Measurements from ENCODE around the gene WRAP73. TPM values are rescaled to one million over a fixed set of nuclear protein-coding genes. Genes with fewer than 3 reads are reported as not detected.

Gene WRAP73
- total RNA-seq, 1 experiment from 2014 or later: 41.2 TPM

- H3K4me3 ChIP-seq (ENCODE audit: low read depth, low read length, poor library complexity, severe bottlenecking): no peak overlapping the region
- intact Hi-C loops (cut with micrococcal nuclease; ENCODE audit: unreplicated experiment): no loop called here
- no peaks in the 10 kb centered on the region for H3K27me3 ChIP-seq (replicated peaks; ENCODE audit: insufficient read depth, low read depth, low read length, poor library complexity)
- peaks cover 9% of the 10 kb centered on the region for H3K4me1 ChIP-seq (ENCODE audit: insufficient read depth, low read length, poor library complexity, severe bottlenecking)
- DNase-seq (ENCODE audit: low spot score): no peak
- ChIA-PET CTCF (interaction anchor here (0.6 kb wide), 1 partner anchor 485 kb away, joined by 3 read pairs; no protein-coding TSS in a partner anchor), POLR2A (ENCODE audit: low non-redundant PET) (no interaction called here)
- H3K9me3 ChIP-seq (ENCODE audit: low read depth, low read length, poor library complexity, severe bottlenecking): no peaks in the 10 kb centered on the region
- no TSS peak for BruUV-seq (replicated peaks)
- TF ChIP-seq EZH2 (IDR thresholded peaks at IDR 0.05; ENCODE audit: borderline replicate concordance, low read depth, low read length, poor library complexity, severe bottlenecking) (no peak), CTCF (conservative IDR thresholded peaks at IDR 0.05; ENCODE audit: low read depth, low read length) (no peak)
- no peak overlapping the region for H3K27ac ChIP-seq (ENCODE audit: low read depth, low read length, poor library complexity, severe bottlenecking)
- H3K36me3 ChIP-seq (ENCODE audit: insufficient read depth, low read length, poor library complexity, severe bottlenecking): no peaks in the 10 kb centered on the region
These were observed 32.2 kb upstream of the WRAP73 start for GRCh38 chr1:3681898-3682806.

- no TSS peak for BruUV-seq (replicated peaks)
- TF ChIP-seq CTCF (conservative IDR thresholded peaks at IDR 0.05; ENCODE audit: low read depth, low read length): no peak
- TF ChIP-seq EZH2 (IDR thresholded peaks at IDR 0.05; ENCODE audit: borderline replicate concordance, low read depth, low read length, poor library complexity, severe bottlenecking): no peak
- intact Hi-C loops (cut with micrococcal nuclease; ENCODE audit: unreplicated experiment): no loop called here
These were observed 31.5 kb upstream of the WRAP73 start for GRCh38 chr1:3681231-3681897.

GRCh38 chr1:3680488-3681230 lies 30.8 kb upstream of the WRAP73 start:
- Histone ChIP-seq H3K27ac (ENCODE audit: low read depth, low read length, poor library complexity, severe bottlenecking) (no peak overlapping the region), H3K4me3 (ENCODE audit: low read depth, low read length, poor library complexity, severe bottlenecking) (no peak overlapping the region), H3K9me3 (ENCODE audit: low read depth, low read length, poor library complexity, severe bottlenecking) (no peaks in the 10 kb centered on the region), H3K27me3 (replicated peaks; ENCODE audit: insufficient read depth, low read depth, low read length, poor library complexity) (no peaks in the 10 kb centered on the region), H3K4me1 (ENCODE audit: insufficient read depth, low read length, poor library complexity, severe bottlenecking) (peaks cover 9% of the 10 kb centered on the region), H3K36me3 (ENCODE audit: insufficient read depth, low read length, poor library complexity, severe bottlenecking) (no peaks in the 10 kb centered on the region)
- TF ChIP-seq EZH2 (IDR thresholded peaks at IDR 0.05; ENCODE audit: borderline replicate concordance, low read depth, low read length, poor library complexity, severe bottlenecking): no peak
- no peak for TF ChIP-seq CTCF (conservative IDR thresholded peaks at IDR 0.05; ENCODE audit: low read depth, low read length)
- no TSS peak for BruUV-seq (replicated peaks)
- POLR2A ChIA-PET (ENCODE audit: low non-redundant PET): no interaction called here
- CTCF ChIA-PET: no interaction called here
- DNase-seq (ENCODE audit: low spot score): no peak
- intact Hi-C loops (cut with micrococcal nuclease; ENCODE audit: unreplicated experiment): no loop called here

More at GRCh38 chr1:3681231-3681897, 31.5 kb upstream of the WRAP73 start:
- ChIA-PET POLR2A (ENCODE audit: low non-redundant PET) (no interaction called here), CTCF (no interaction called here)
- H3K4me1 ChIP-seq (ENCODE audit: insufficient read depth, low read length, poor library complexity, severe bottlenecking): peaks cover 9% of the 10 kb centered on the region
- no peaks in the 10 kb centered on the region for H3K9me3 ChIP-seq (ENCODE audit: low read depth, low read length, poor library complexity, severe bottlenecking)
- no peak for DNase-seq (ENCODE audit: low spot score)
- H3K27me3 ChIP-seq (replicated peaks; ENCODE audit: insufficient read depth, low read depth, low read length, poor library complexity): no peaks in the 10 kb centered on the region
- H3K36me3 ChIP-seq (ENCODE audit: insufficient read depth, low read length, poor library complexity, severe bottlenecking): no peaks in the 10 kb centered on the region
- no peak overlapping the region for H3K4me3 ChIP-seq (ENCODE audit: low read depth, low read length, poor library complexity, severe bottlenecking)
- no peak overlapping the region for H3K27ac ChIP-seq (ENCODE audit: low read depth, low read length, poor library complexity, severe bottlenecking)
